GM12878 (cell line): ENCODE data around the gene GPC6. TPM values are rescaled to one million over a fixed set of nuclear protein-coding genes. Genes with fewer than 3 reads are reported as not detected.

Source experiments
- ATAC-seq: fragments of 200-7000 bp; cut with Tn5 transposase; 3 replicates; pipeline ENCODE4 v1.9.1; 2020; ENCODE audit warnings: mild to moderate bottlenecking, moderate library complexity
- BruUV-seq: library from RNA; stranded (reverse); fragments of 400-500 nt; replicated peaks from 2 replicates; lab custom pipeline; 2021; lab: Mats Ljungman, UMichigan
- CTCF ChIA-PET: fragments of 300-600 bp; sonication (Branson Sonifier 250); formaldehyde crosslinking; extraction: SDS; loops from one replicate; lab custom pipeline; 2021; ENCODE audit warnings: inconsistent platforms; lab: Yijun Ruan, JAX
- POLR2A ChIA-PET: fragments of 350-600 bp; formaldehyde crosslinking; extraction: SDS; loops from one replicate; lab custom pipeline; 2021; ENCODE audit warnings: inconsistent platforms; lab: Charles Lee
- RAD21 ChIA-PET: fragments of 300-600 bp; sonication (Branson Sonifier 250); formaldehyde crosslinking; loops from one replicate; lab custom pipeline; 2023; ENCODE audit warnings: antibody characterized with exemption; ENCODE audit not compliant: unreplicated experiment; lab: Charles Lee
- SMC1A ChIA-PET: fragments of 300-600 bp; sonication (Branson Sonifier 250); formaldehyde crosslinking; loops from one replicate; lab custom pipeline; 2023; ENCODE audit not compliant: unreplicated experiment, uncharacterized antibody; lab: Charles Lee
- DNase-seq: peaks from one replicate; pipeline ENCODE4 v3.0.0-alpha.2; 2011; ENCODE audit warnings: low read depth, low spot score
- FAIRE-seq: peaks from 3 replicates; lab custom pipeline; 2011; peaks lifted over from hg19 to GRCh38; lab: Jason Lieb, UNC
- H2AFZ ChIP-seq: 2 replicates; pipeline ENCODE4 v1.6.0; 2011; ENCODE audit warnings: low read depth, low read length, control low read depth; ENCODE audit not compliant: control insufficient read depth
- H3K27ac ChIP-seq: 2 replicates; pipeline ENCODE4 v1.5.1; 2011; ENCODE audit warnings: control low read depth; ENCODE audit not compliant: control insufficient read depth, insufficient read depth
- H3K27me3 ChIP-seq, 2 experiments: replicated peaks in 1 of 2; 2 replicates each; pipeline versions ENCODE4 v1.6.0 to v1.6.1; 2011; ENCODE audit warnings: low read length in 1 of 2; ENCODE audit not compliant: control insufficient read depth in 2 of 2, insufficient read depth in 2 of 2
- H3K36me3 ChIP-seq, 2 experiments: 2 replicates each; pipeline ENCODE4 v1.5.1; 2011; ENCODE audit warnings: low read length in 1 of 2; ENCODE audit not compliant: control insufficient read depth in 2 of 2, insufficient read depth in 2 of 2
- H3K4me1 ChIP-seq: 2 replicates; pipeline ENCODE4 v1.6.1; 2011; ENCODE audit warnings: mild to moderate bottlenecking, low read length, moderate library complexity, mixed read lengths; ENCODE audit not compliant: control insufficient read depth, insufficient read depth
- H3K4me2 ChIP-seq: 2 replicates; pipeline ENCODE4 v1.6.0; 2011; ENCODE audit warnings: control low read depth; ENCODE audit not compliant: control insufficient read depth, insufficient read depth
- H3K4me3 ChIP-seq: fragments of 200-600 bp; sonication (generic); 2 replicates; pipeline ENCODE4 v1.5.1; 2016
- H3K79me2 ChIP-seq: 2 replicates; pipeline ENCODE4 v1.6.0; 2011; ENCODE audit warnings: low read length; ENCODE audit not compliant: control insufficient read depth, insufficient read depth
- H3K9ac ChIP-seq: 2 replicates; pipeline ENCODE4 v1.8.0; 2011; ENCODE audit warnings: low read length, control low read depth, mixed read lengths; ENCODE audit not compliant: control insufficient read depth, insufficient read depth
- H3K9me3 ChIP-seq: replicated peaks from 3 replicates; pipeline ENCODE4 v1.5.1; 2011; ENCODE audit warnings: mild to moderate bottlenecking, low read length; ENCODE audit not compliant: control insufficient read depth, insufficient read depth
- H4K20me1 ChIP-seq: 2 replicates; pipeline ENCODE4 v1.6.0; 2011; ENCODE audit not compliant: control insufficient read depth, insufficient read depth
- HDAC6 ChIP-seq: fragments of 200-600 bp; sonication (generic); IDR thresholded peaks from one replicate; pipeline ENCODE4 v1.8.0; 2017; ENCODE audit warnings: antibody characterized with exemption; ENCODE audit not compliant: unreplicated experiment
- KDM1A ChIP-seq: fragments of 200-600 bp; sonication (generic); IDR thresholded peaks from 2 replicates; pipeline ENCODE4 v1.6.1; 2016; ENCODE audit warnings: borderline replicate concordance
- MEF2A ChIP-seq: IDR thresholded peaks from 2 replicates; pipeline ENCODE4 v1.6.1; 2011; ENCODE audit warnings: low read depth, mild to moderate bottlenecking, low read length, moderate library complexity; ENCODE audit not compliant: insufficient read depth
- NFYB ChIP-seq: IDR thresholded peaks from 2 replicates; pipeline ENCODE4 v1.6.1; 2011; ENCODE audit warnings: low read depth, mild to moderate bottlenecking, low read length, improper control_type of control experiment, moderate library complexity; ENCODE audit not compliant: insufficient read depth
- NR2C1 ChIP-seq: fragments of 450-650 bp; IDR thresholded peaks from 2 replicates; pipeline ENCODE4 v1.6.1; 2017; ENCODE audit warnings: antibody characterized with exemption, mild to moderate bottlenecking, moderate library complexity
- SIN3A ChIP-seq: IDR thresholded peaks from 2 replicates; pipeline ENCODE4 v1.6.1; 2012; ENCODE audit warnings: low read depth, low read length, improper control_type of control experiment
- TCF3 ChIP-seq: IDR thresholded peaks from 2 replicates; pipeline ENCODE4 v1.6.1; 2012; ENCODE audit warnings: low read depth, mild to moderate bottlenecking, low read length, borderline replicate concordance; ENCODE audit not compliant: insufficient read depth
- TCF7 ChIP-seq: IDR thresholded peaks from 2 replicates; pipeline ENCODE4 v1.6.1; 2014; ENCODE audit warnings: antibody characterized with exemption, borderline replicate concordance
- ZNF274 ChIP-seq: IDR thresholded peaks from one replicate; pipeline ENCODE4 v1.8.0; 2011; ENCODE audit not compliant: insufficient read length, insufficient read depth
- WGBS: methylation state at CpG from one replicate; pipeline ENCODE4 v1.1.6; 2016; ENCODE audit warnings: low lambda C conversion rate; ENCODE audit not compliant: insufficient replicate concordance, insufficient coverage; ENCODE audit errors: missing lambda C conversion rate; 5-methylcytosine and 5-hydroxymethylcytosine counted together
- in situ Hi-C: fragments of 300-500 bp; cut with MboI; formaldehyde crosslinking; loops from 9 replicates; pipeline ENCODE4 v1.14.3; 2018; ENCODE audit warnings: mixed read lengths
- intact Hi-C: fragments of 100-400 bp; cut with micrococcal nuclease; formaldehyde crosslinking; loops from one replicate; pipeline ENCODE4 v1.14.2; 2022; ENCODE audit not compliant: unreplicated experiment
- polyA plus RNA-seq, 11 experiments: library from polyadenylated mRNA; depleted of rRNA in 4 of 11; unstranded in 6 of 11; stranded (reverse) in 5 of 11; fragments of >200 nt; fragmentation: Nextera tagmentation in 4 of 11; fragmentation: Illumina TruSeq in 1 of 11; extraction: Ambion mirVana in 4 of 11; extraction: Trizol in 1 of 11; gene quantifications; 1 replicate in 1 of 11; 2 replicates in 10 of 11; pipeline versions ENCODE4 v1.2.1 to v1.2.3, GENCODE V29; 2011 to 2016; ENCODE audit warnings: inconsistent platforms in 2 of 11, missing spikeins in 2 of 11, low read depth in 1 of 11
- total RNA-seq, 4 experiments: library from RNA; depleted of rRNA in 3 of 4; stranded (reverse); fragments of >200 nt in 3 of 4; fragmentation: Illumina TruSeq in 1 of 4; extraction: Trizol in 1 of 4; gene quantifications; 2 replicates each; pipeline versions ENCODE4 v1.2.1 to v1.2.3, GENCODE V29; 2013 to 2021

The GPC6 gene
- total and polyA plus RNA-seq, 10 of the 15 experiments (the other 5 are each of a cell fraction or from before 2014, with no cell fraction given): 0.03 to 0.04 (median 0.03) TPM; not detected in 7

GRCh38 chr13:94394723-94395122, 1168.1 kb downstream of the GPC6 start:
- ChIA-PET POLR2A (no interaction called here), SMC1A (interaction anchor here (1.2 to 2.1 kb wide), 3 partner anchors 9 to 16 kb away, joined by 3 to 4 read pairs (median 3); no protein-coding TSS in a partner anchor), RAD21 (no interaction called here), CTCF (interaction anchor here (0.6 to 1.3 kb wide), 3 partner anchors 31 to 1346 kb away, joined by 3 read pairs; no protein-coding TSS in a partner anchor)
- Histone ChIP-seq H3K27me3 (no peaks in the 10 kb centered on the region), H4K20me1 (no peaks in the 10 kb centered on the region), H3K4me2 (no peak overlapping the region), H3K4me1 (no peaks in the 10 kb centered on the region), H2AFZ (no peak overlapping the region), H3K79me2 (no peaks in the 10 kb centered on the region), H3K9me3 (no peaks in the 10 kb centered on the region), H3K27ac (no peak overlapping the region), H3K36me3 (no peaks in the 10 kb centered on the region), H3K9ac (no peak overlapping the region), H3K4me3 (no peak overlapping the region)
- 3% methylated on average over 4 of the region's 4 CpGs for WGBS
- no peak for FAIRE-seq
- no TSS peak for BruUV-seq
- no peak for ATAC-seq
- in situ Hi-C loops (no loop called here), intact Hi-C loops (no loop called here)
- no peak for DNase-seq
- TF ChIP-seq KDM1A (no peak), ZNF274 (no peak), TCF3 (no peak), HDAC6 (no peak), SIN3A (no peak), TCF7 (no peak)

GRCh38 chr13:94395860-94396259, 1169.3 kb downstream of the GPC6 start:
- POLR2A ChIA-PET: no interaction called here
- no peaks in the 10 kb centered on the region for H3K4me1 ChIP-seq
- in situ Hi-C loops: no loop called here
- CTCF ChIA-PET: no interaction called here
- H3K27ac ChIP-seq: no peak overlapping the region
- no peak for DNase-seq
- no peak for FAIRE-seq
- ATAC-seq: no peak
- no TSS peak for BruUV-seq
- SMC1A ChIA-PET: interaction anchor here (2.1 kb wide), 1 partner anchor 7 kb away, joined by 4 read pairs; no protein-coding TSS in a partner anchor
- no peak overlapping the region for H3K9ac ChIP-seq
- H3K36me3 ChIP-seq: no peaks in the 10 kb centered on the region
- no peak overlapping the region for H3K4me3 ChIP-seq
- no peaks in the 10 kb centered on the region for H3K27me3 ChIP-seq
- H3K79me2 ChIP-seq: no peaks in the 10 kb centered on the region
- no peaks in the 10 kb centered on the region for H3K9me3 ChIP-seq
- RAD21 ChIA-PET: no interaction called here
- 0 out of 2 replicates have a peak, but pooled peaks have one; percentile 11 for TF ChIP-seq NR2C1
- no peak for TF ChIP-seq MEF2A
- peak; percentile 55; the same call in 1 of the 2 replicates for TF ChIP-seq NFYB
- H2AFZ ChIP-seq: no peak overlapping the region
- no peaks in the 10 kb centered on the region for H4K20me1 ChIP-seq
- WGBS: 12% methylated on average over 5 of the region's 5 CpGs
- H3K4me2 ChIP-seq: no peak overlapping the region
- intact Hi-C loops: no loop called here
